ENCODE results near the gene FARP1.

The FARP1 gene

GRCh38 chr13:98142380-98143156 lies at the start of gene FARP1:
FARP1 (plus strand) TSS chr13:98143094; CDS start chr13:98213243, 70,149 bp downstream.
- H3K27me3 ChIP-seq (ENCODE audit: low read length): no peaks in the 10 kb centered on the region
- H3K4me3 ChIP-seq (ENCODE audit: insufficient read depth, low read length, poor library complexity, severe bottlenecking): no peak within 1 kb of the TSS
- no peaks in the 10 kb centered on the region for H3K9me3 ChIP-seq (ENCODE audit: insufficient read depth, low read length)
- no peak within 1 kb of the TSS for H3K4me2 ChIP-seq (ENCODE audit: low read depth, low read length, poor library complexity, severe bottlenecking)
- no peaks in the 10 kb centered on the region for H3K79me2 ChIP-seq (ENCODE audit: insufficient read depth, low read length)
- H3F3A ChIP-seq (ENCODE audit: insufficient read depth): no peaks in the 10 kb centered on the region
- H3K27ac ChIP-seq (ENCODE audit: low read depth, low read length): no peak within 1 kb of the TSS
- no peaks in the 10 kb centered on the region for H4K20me1 ChIP-seq (ENCODE audit: low read depth, low read length)
- TF ChIP-seq EZH2phosphoT487 (conservative IDR thresholded peaks at IDR 0.05; ENCODE audit: low read length) (no peak), CTCF (IDR thresholded peaks at IDR 0.05; ENCODE audit: insufficient read depth, low read length, poor library complexity, severe bottlenecking) (no peak)
- H3K9me2 ChIP-seq (replicated peaks; ENCODE audit: insufficient read depth, low read length): no peaks in the 10 kb centered on the region
- H3K9ac ChIP-seq (ENCODE audit: low read length): no peak within 1 kb of the TSS
- no peak within 1 kb of the TSS for H2AFZ ChIP-seq (ENCODE audit: low read depth, low read length, severe bottlenecking)
- H3K36me3 ChIP-seq (ENCODE audit: low read length): no peaks in the 10 kb centered on the region

GRCh38 chr13:98094678-98095266 lies 48.1 kb upstream of the FARP1 start:
- Histone ChIP-seq H3K27me3 (ENCODE audit: low read length) (no peaks in the 10 kb centered on the region), H3K9me2 (replicated peaks; ENCODE audit: insufficient read depth, low read length) (no peaks in the 10 kb centered on the region), H3K79me2 (ENCODE audit: insufficient read depth, low read length) (no peaks in the 10 kb centered on the region), H4K20me1 (ENCODE audit: low read depth, low read length) (no peaks in the 10 kb centered on the region), H3K4me2 (ENCODE audit: low read depth, low read length, poor library complexity, severe bottlenecking) (no peak overlapping the region), H3K9ac (ENCODE audit: low read length) (no peak overlapping the region), H2AFZ (ENCODE audit: low read depth, low read length, severe bottlenecking) (no peak overlapping the region), H3K27ac (ENCODE audit: low read depth, low read length) (no peak overlapping the region), H3F3A (ENCODE audit: insufficient read depth) (no peaks in the 10 kb centered on the region), H3K36me3 (ENCODE audit: low read length) (no peaks in the 10 kb centered on the region), H3K4me3 (ENCODE audit: insufficient read depth, low read length, poor library complexity, severe bottlenecking) (no peak overlapping the region), H3K9me3 (ENCODE audit: insufficient read depth, low read length) (no peaks in the 10 kb centered on the region; the same call in 1 of the 2 replicates)
- TF ChIP-seq EZH2phosphoT487 (conservative IDR thresholded peaks at IDR 0.05; ENCODE audit: low read length) (no peak), CTCF (IDR thresholded peaks at IDR 0.05; ENCODE audit: insufficient read depth, low read length, poor library complexity, severe bottlenecking) (no peak)

GRCh38 chr13:98096059-98096458 lies 46.8 kb upstream of the FARP1 start:
- TF ChIP-seq CTCF (IDR thresholded peaks at IDR 0.05; ENCODE audit: insufficient read depth, low read length, poor library complexity, severe bottlenecking): no peak
- TF ChIP-seq EZH2phosphoT487 (conservative IDR thresholded peaks at IDR 0.05; ENCODE audit: low read length): no peak
- Histone ChIP-seq H3K9me3 (ENCODE audit: insufficient read depth, low read length) (no peaks in the 10 kb centered on the region), H3K36me3 (ENCODE audit: low read length) (no peaks in the 10 kb centered on the region), H2AFZ (ENCODE audit: low read depth, low read length, severe bottlenecking) (no peak overlapping the region), H3K4me2 (ENCODE audit: low read depth, low read length, poor library complexity, severe bottlenecking) (no peak overlapping the region), H3K27me3 (ENCODE audit: low read length) (no peaks in the 10 kb centered on the region), H4K20me1 (ENCODE audit: low read depth, low read length) (no peaks in the 10 kb centered on the region), H3K27ac (ENCODE audit: low read depth, low read length) (no peak overlapping the region), H3K9ac (ENCODE audit: low read length) (no peak overlapping the region), H3K4me3 (ENCODE audit: insufficient read depth, low read length, poor library complexity, severe bottlenecking) (no peak overlapping the region), H3F3A (ENCODE audit: insufficient read depth) (no peaks in the 10 kb centered on the region), H3K79me2 (ENCODE audit: insufficient read depth, low read length) (no peaks in the 10 kb centered on the region), H3K9me2 (replicated peaks; ENCODE audit: insufficient read depth, low read length) (no peaks in the 10 kb centered on the region)

Data from SU-DHL-6 (cell line).